Lower lobe of right lung (tissue), 2 donors: ENCODE results near the gene CCNL2. TPM values are rescaled to one million over a fixed set of nuclear protein-coding genes. Genes with fewer than 3 reads are reported as not detected.

Experiments
- ATAC-seq, 2 donors: fragments of 200-7000 bp; cut with Tn5 transposase; one replicate each; pipeline ENCODE4 v1.9.1; 2020 to 2022; ENCODE audit warnings: mild to moderate bottlenecking in 2 of 2, moderate library complexity in 2 of 2
- DNase-seq: peaks from one replicate; pipeline ENCODE4 v3.0.0-alpha.2; 2020
- H3K27ac ChIP-seq: fragments of 200-600 bp; one replicate; pipeline ENCODE4 v1.8.0; 2022
- H3K27me3 ChIP-seq: fragments of 200-600 bp; one replicate; pipeline ENCODE4 v1.8.0; 2022; ENCODE audit warnings: low read depth
- H3K36me3 ChIP-seq: fragments of 200-600 bp; one replicate; pipeline ENCODE4 v1.8.0; 2022; ENCODE audit warnings: mild to moderate bottlenecking
- H3K4me1 ChIP-seq: fragments of 200-600 bp; one replicate; pipeline ENCODE4 v1.8.0; 2022
- H3K4me3 ChIP-seq: fragments of 200-600 bp; one replicate; pipeline ENCODE4 v1.8.0; 2022; ENCODE audit warnings: mild to moderate bottlenecking
- H3K9me3 ChIP-seq: fragments of 200-600 bp; one replicate; pipeline ENCODE4 v1.8.0; 2022
- intact Hi-C: fragments of 100-400 bp; cut with DNase I; formaldehyde crosslinking; loops from one replicate; pipeline ENCODE4 v1.11.0; 2022
- total RNA-seq: library from RNA; stranded (reverse); fragmentation: NEBNext Ultra II Directional; extraction: Animal tissue kit (Norgen Biotek cat#: 25700); gene quantifications from one replicate; pipeline ENCODE4 v1.2.1, GENCODE V29; 2021
- TF ChIP-seq, protein P1 (sequence below): fragments of 200-600 bp; IDR thresholded peaks from one replicate; pipeline ENCODE4 v1.8.0; 2022; ENCODE audit warnings: antibody characterized with exemption, mild to moderate bottlenecking
- donor health status: DM: no; HTN: yes; CAD: no; lungs with severe emphysema.

The CCNL2 gene
- total RNA-seq, 1 donor from 2014 or later: 165 TPM

DNA sequence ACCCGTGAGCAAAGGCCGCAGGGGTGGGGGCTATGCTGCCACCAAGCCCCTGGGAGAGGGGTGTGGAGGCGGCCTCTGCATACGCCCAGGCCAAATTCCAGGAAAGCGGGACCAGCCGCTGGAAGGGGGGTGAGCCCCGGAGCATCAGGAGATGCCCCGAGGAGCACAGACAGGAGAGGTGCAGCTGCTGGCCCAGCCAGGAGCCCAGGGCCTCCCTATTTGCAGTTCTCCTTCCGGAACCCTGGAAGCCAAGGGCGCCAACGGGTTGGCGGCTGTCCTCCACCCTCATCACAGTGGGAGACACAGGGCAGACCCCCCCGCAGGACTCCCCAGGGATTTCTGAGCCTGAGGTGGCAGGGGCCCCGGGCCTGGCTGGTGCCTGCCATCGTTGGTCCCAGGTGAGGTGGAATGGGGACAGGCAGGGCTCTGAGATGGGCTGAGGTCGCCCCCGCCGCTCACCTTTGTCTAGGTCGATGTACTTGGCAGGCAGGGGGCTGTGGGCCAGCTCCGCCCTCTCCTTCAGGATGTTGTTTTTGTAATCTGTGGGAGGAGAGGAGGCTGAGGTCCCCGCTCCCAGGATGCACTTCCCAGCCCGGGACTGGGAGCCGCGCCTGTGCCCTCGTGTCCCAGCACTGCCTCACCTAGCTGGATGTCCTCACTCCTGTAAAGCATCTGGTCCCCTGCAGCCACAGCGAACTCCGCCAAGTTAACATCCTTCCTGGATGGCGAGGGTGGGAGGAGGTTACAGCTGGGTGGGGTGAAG, 45.6 kb downstream of the CCNL2 start:
- TF ChIP-seq, protein P1, sequence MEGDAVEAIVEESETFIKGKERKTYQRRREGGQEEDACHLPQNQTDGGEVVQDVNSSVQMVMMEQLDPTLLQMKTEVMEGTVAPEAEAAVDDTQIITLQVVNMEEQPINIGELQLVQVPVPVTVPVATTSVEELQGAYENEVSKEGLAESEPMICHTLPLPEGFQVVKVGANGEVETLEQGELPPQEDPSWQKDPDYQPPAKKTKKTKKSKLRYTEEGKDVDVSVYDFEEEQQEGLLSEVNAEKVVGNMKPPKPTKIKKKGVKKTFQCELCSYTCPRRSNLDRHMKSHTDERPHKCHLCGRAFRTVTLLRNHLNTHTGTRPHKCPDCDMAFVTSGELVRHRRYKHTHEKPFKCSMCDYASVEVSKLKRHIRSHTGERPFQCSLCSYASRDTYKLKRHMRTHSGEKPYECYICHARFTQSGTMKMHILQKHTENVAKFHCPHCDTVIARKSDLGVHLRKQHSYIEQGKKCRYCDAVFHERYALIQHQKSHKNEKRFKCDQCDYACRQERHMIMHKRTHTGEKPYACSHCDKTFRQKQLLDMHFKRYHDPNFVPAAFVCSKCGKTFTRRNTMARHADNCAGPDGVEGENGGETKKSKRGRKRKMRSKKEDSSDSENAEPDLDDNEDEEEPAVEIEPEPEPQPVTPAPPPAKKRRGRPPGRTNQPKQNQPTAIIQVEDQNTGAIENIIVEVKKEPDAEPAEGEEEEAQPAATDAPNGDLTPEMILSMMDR: no peak
- DNase-seq (no peak), ATAC-seq (no peak)
- intact Hi-C loops: no loop called here
- Histone ChIP-seq H3K4me1 (peaks cover 36% of the 10 kb centered on the region), H3K4me3 (no peak overlapping the region), H3K27me3 (peaks cover 50% of the 10 kb centered on the region), H3K27ac (no peak overlapping the region), H3K9me3 (no peaks in the 10 kb centered on the region), H3K36me3 (peaks cover 8% of the 10 kb centered on the region)

DNA sequence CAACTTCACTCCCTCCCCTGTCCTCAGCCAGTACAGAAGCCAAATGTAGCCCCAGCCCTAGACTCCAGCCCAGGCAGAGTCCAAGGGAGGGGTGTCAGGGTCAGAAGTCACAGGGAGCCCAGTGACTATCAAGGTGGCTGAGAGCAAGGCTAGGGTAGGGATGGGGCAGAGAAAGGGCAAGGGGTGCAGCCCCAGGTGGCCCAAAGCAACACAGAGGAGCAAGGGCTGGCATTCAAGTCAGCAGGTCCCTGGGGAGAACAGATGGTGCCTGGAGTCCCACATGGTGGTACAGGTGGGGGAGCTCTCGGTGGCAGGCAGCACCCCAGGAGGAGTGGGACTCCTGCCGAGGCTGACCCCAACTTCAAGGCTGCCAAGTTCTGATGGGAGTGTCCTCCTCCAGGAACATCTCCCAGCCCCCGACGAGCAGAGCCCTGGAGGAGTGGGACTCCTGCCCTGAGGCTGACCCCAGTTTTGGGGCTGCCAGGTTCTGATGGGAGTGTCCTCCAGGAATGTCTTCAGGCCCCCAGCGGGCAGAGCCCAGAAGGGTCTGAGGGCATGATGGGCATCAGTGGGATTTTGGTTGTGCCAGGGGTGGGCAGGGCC, 46.2 kb downstream of the CCNL2 start:
- peaks cover 39% of the 10 kb centered on the region for H3K4me1 ChIP-seq
- no peak overlapping the region for H3K27ac ChIP-seq
- no peak for ATAC-seq
- DNase-seq: no peak
- TF ChIP-seq, protein P1: no peak
- no peaks in the 10 kb centered on the region for H3K9me3 ChIP-seq
- H3K4me3 ChIP-seq: no peak overlapping the region
- H3K36me3 ChIP-seq: peaks cover 8% of the 10 kb centered on the region
- intact Hi-C loops: no loop called here
- peaks cover 43% of the 10 kb centered on the region for H3K27me3 ChIP-seq

DNA sequence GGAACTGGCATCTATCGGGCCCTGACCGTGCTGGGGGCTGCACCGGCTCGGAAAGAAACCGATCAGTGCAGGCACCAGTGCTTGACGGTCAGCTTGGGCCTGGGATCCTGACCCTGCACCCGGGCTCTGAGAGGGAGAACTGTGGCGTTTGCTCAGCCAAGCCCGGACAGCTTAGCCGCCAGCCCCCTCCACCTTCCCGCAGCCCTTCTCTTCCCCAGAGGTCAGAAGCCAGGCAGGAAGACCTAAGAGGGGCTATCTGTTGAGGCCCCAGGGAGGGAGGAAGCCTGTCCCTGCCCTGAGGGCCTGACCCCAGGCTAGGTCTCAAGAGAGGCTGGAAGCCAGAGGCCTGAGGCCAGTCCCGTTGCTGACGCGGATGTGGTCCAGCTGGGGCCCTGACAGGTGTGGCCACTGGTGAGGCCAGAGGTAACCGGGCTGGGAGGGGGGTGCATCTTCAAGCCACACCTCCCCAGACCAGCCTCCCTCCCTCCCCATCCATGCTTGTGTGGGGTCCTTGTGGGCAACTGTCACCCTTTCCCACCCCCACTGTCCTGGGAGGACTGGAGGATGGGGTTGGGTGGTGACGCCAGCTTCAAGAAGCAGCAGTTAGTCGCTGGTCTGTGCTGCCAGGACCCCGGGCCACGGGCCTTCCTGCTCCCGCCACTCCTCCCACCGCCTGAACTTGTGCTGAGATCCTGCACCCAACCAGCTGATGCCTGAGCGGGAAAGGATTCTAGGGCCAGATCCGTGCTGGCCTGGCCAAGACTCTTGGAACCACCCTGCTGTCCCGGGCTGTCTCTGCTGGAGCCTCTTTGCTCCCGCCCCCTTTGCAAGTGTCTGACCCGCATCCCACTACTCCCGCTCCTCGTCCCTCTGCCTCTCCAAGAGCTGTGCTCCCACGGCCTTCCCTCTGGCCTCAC, 47.4 kb downstream of the CCNL2 start:
- H3K27me3 ChIP-seq: peaks cover 35% of the 10 kb centered on the region
- TF ChIP-seq, protein P1: no peak
- peak in 1 of 2 donors; percentile 2 for ATAC-seq

DNA sequence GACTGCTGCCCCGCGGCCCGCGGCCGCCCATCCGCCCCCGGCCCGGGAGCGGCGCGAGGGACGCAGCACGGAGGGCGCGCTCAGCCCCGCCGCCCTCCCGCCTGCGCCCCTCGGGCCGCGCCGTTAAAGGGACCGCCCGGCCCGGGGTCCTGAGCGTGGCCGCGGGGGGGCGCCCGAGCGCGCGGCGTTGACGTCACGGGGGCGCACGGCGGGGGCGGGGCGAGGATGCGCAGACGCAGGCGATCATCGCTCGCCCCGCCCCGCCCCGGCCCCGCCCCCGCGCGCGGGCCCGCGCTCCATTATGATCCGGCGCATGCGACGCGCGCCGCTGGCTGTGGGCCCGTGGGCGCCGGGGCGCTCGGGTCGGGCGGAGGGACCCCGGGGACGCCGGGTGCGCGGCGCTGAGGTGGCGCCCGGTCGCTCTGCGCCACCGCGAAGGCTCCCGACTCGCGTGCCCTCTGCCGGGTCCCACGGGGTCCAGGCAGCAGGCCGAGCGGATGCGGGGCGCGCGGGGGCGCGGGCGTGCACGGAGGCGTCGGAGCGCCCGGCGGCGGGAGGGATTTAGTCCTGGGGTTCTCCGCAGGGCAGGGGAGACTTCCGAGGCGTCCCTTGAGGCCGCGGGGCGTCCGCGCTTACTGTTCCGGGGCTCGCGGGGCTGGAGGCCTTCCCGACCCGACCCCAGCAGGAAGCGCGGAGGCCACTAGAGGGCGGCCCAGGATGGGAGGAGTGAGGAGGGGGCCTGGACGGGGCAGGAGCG, 49.7 kb downstream of the CCNL2 start, which contains the start of gene DVL1:
Gene DVL1, minus strand, starts transcription at position 163 of the 757 bp plus-strand sequence. CDS start 353 bp downstream, outside the sequence.
- no peaks in the 10 kb centered on the region for H3K9me3 ChIP-seq
- H3K36me3 ChIP-seq: peaks cover 4% of the 10 kb centered on the region
- ATAC-seq: peak; percentile 56 to 74
- intact Hi-C loops: no loop called here
- TF ChIP-seq, protein P1: peak; percentile 24
- H3K4me3 ChIP-seq: peak within 1 kb of the TSS; percentile 72
- H3K27me3 ChIP-seq: peaks cover 20% of the 10 kb centered on the region
- H3K4me1 ChIP-seq: peaks cover 70% of the 10 kb centered on the region
- H3K27ac ChIP-seq: peak within 1 kb of the TSS; percentile 85
- DNase-seq: peak; percentile 76

More for the DNA sequence above, 47.4 kb downstream of the CCNL2 start:
- Histone ChIP-seq H3K4me3 (peak overlapping the region; percentile 12), H3K9me3 (no peaks in the 10 kb centered on the region), H3K27ac (peak overlapping the region; percentile 39), H3K4me1 (peaks cover 51% of the 10 kb centered on the region), H3K36me3 (peaks cover 8% of the 10 kb centered on the region)
- intact Hi-C loops: no loop called here
- no peak for DNase-seq
